Uterus (tissue), 2 donors: ENCODE data around the gene TSPAN7.

Experiments used
- CTCF ChIP-seq, 4 experiments: fragments of 200-600 bp in 2 of 4; fragments of 450-650 bp in 2 of 4; sonication (generic) in 2 of 4; IDR thresholded peaks; one replicate each; pipeline ENCODE4 v1.5.1; 2016 to 2019; ENCODE audit warnings: antibody characterized with exemption in 4 of 4, mild to moderate bottlenecking in 2 of 4, moderate library complexity in 1 of 4
- POLR2A ChIP-seq, 2 donors: fragments of 450-650 bp; IDR thresholded peaks; one replicate each; pipeline ENCODE4 v1.6.1; 2016; ENCODE audit warnings: antibody characterized with exemption in 2 of 2, mild to moderate bottlenecking in 1 of 2, moderate library complexity in 1 of 2

- TF ChIP-seq CTCF (IDR thresholded peaks at IDR 0.05) = no peak
- no peak for TF ChIP-seq POLR2A (IDR thresholded peaks at IDR 0.05)
These were observed 73.3 kb downstream of the TSPAN7 start for GRCh38 chrX:38634665-38635064.
